GM20431 (cell line): ENCODE data around the gene MITF.

Source experiments
- in situ Hi-C: fragments of 300-500 bp; cut with MseI, MboI; formaldehyde crosslinking; loops from one replicate; pipeline ENCODE4 v1.15.0; 2020; ENCODE audit warnings: low sequenced_read_pairs; ENCODE audit not compliant: unreplicated experiment

MITF gene

GRCh38 chr3:69865925-69866679 is 126.8 kb downstream of the MITF start:
- in situ Hi-C loops = no loop called here

- in situ Hi-C loops = no loop called here
Measured at GRCh38 chr3:69866988-69867720, 127.9 kb downstream of the MITF start.

- in situ Hi-C loops = no loop called here
Measured at GRCh38 chr3:69867941-69868505, 128.8 kb downstream of the MITF start.

GRCh38 chr3:69868841-69869420 is 129.7 kb downstream of the MITF start:
- in situ Hi-C loops = no loop called here

- in situ Hi-C loops = no loop called here
Measured at GRCh38 chr3:69869643-69870042, 130.4 kb downstream of the MITF start.

GRCh38 chr3:69871251-69871650 is 132.0 kb downstream of the MITF start:
- in situ Hi-C loops = no loop called here

GRCh38 chr3:69871868-69872267 is 132.6 kb downstream of the MITF start:
- in situ Hi-C loops = no loop called here

GRCh38 chr3:69872783-69873378 is 133.6 kb downstream of the MITF start:
- in situ Hi-C loops = no loop called here

- in situ Hi-C loops = no loop called here
Measured at GRCh38 chr3:69876073-69876472, 136.8 kb downstream of the MITF start.

GRCh38 chr3:69878254-69878653 is 139.0 kb downstream of the MITF start:
- in situ Hi-C loops = no loop called here

GRCh38 chr3:69879051-69879450 is 139.8 kb downstream of the MITF start:
- in situ Hi-C loops = no loop called here

GRCh38 chr3:69880069-69880640 is 140.9 kb downstream of the MITF start:
- in situ Hi-C loops = no loop called here

GRCh38 chr3:69881051-69881450 is 141.8 kb downstream of the MITF start:
- in situ Hi-C loops = no loop called here

- in situ Hi-C loops = no loop called here
Measured at GRCh38 chr3:69881756-69882428, 142.6 kb downstream of the MITF start.

GRCh38 chr3:69882560-69882959 is 143.3 kb downstream of the MITF start:
- in situ Hi-C loops = no loop called here

GRCh38 chr3:69888040-69888942 is 149.0 kb downstream of the MITF start:
- in situ Hi-C loops = no loop called here

- in situ Hi-C loops = no loop called here
Measured at GRCh38 chr3:69888943-69889315, 149.7 kb downstream of the MITF start.

GRCh38 chr3:69890084-69890483 is 150.8 kb downstream of the MITF start:
- in situ Hi-C loops = no loop called here

GRCh38 chr3:69890691-69891090 is 151.4 kb downstream of the MITF start:
- in situ Hi-C loops = no loop called here
